Measurements from ENCODE around the gene SLC35G6.
"Not testable (repeated sequence)": the region's sequence is repeated elsewhere in the genome, so short reads cannot be mapped to it uniquely, and the experiment has no call there.

SLC35G6 gene

GRCh38 chr17:7479213-7480088, 1.8 kb upstream of the SLC35G6 start, which contains the start of gene ZBTB4:
Gene ZBTB4 (minus strand): TSS chr17:7479631. CDS start chr17:7466801, 12,830 bp downstream.
- no peak for DNase-seq

- DNase-seq, result no peak
These were observed 1.2 kb upstream of the SLC35G6 start for GRCh38 chr17:7480089-7480384.

GRCh38 chr17:7481842-7482741, 846 bp downstream of the SLC35G6 start:
- not testable (repeated sequence) for DNase-seq

- DNase-seq, result not testable (repeated sequence)
These were observed 1.5 kb downstream of the SLC35G6 start for GRCh38 chr17:7482742-7483088.

- peak; percentile 87 for DNase-seq
These were observed 2.2 kb downstream of the SLC35G6 start for GRCh38 chr17:7483255-7484066.

- peak; percentile 94 for DNase-seq
These were observed 3.0 kb downstream of the SLC35G6 start, which contains the start of gene POLR2A for GRCh38 chr17:7484067-7484918. Gene POLR2A (plus strand): TSS chr17:7484366.

GRCh38 chr17:7484919-7485377, 3.7 kb downstream of the SLC35G6 start:
- DNase-seq, result no peak

GRCh38 chr17:7486181-7486580, 4.9 kb downstream of the SLC35G6 start:
- DNase-seq, result no peak

- no peak for DNase-seq
These were observed 8.9 kb downstream of the SLC35G6 start for GRCh38 chr17:7490144-7490543.

- DNase-seq, result no peak
These were observed 10.3 kb downstream of the SLC35G6 start for GRCh38 chr17:7491583-7491982.

GRCh38 chr17:7493941-7494340, 12.7 kb downstream of the SLC35G6 start:
- no peak for DNase-seq

GRCh38 chr17:7495906-7496434, 14.7 kb downstream of the SLC35G6 start:
- no peak for DNase-seq

- DNase-seq, result no peak
These were observed 15.4 kb downstream of the SLC35G6 start for GRCh38 chr17:7496470-7497183.

- no peak for DNase-seq
These were observed 16.0 kb downstream of the SLC35G6 start for GRCh38 chr17:7497228-7497627.

GRCh38 chr17:7497636-7498035, 16.4 kb downstream of the SLC35G6 start:
- DNase-seq, result no peak

- no peak for DNase-seq
These were observed 17.9 kb downstream of the SLC35G6 start for GRCh38 chr17:7499161-7499560.

GRCh38 chr17:7501729-7502128, 20.5 kb downstream of the SLC35G6 start:
- no peak for DNase-seq

GRCh38 chr17:7502171-7502847, 21.1 kb downstream of the SLC35G6 start:
- DNase-seq, result no peak

GRCh38 chr17:7502987-7503386, 21.7 kb downstream of the SLC35G6 start:
- DNase-seq, result no peak

- DNase-seq, result no peak
These were observed 22.3 kb downstream of the SLC35G6 start for GRCh38 chr17:7503521-7503920.

Data from MV-4-11 (cell line).